NCI-H1092 treated with DMSO at 0.1 percent for 48 hours (cell line): ENCODE measurements around the gene CST3.
"Not testable (repeated sequence)": the region's sequence is repeated elsewhere in the genome, so short reads cannot be mapped to it uniquely, and the experiment has no call there.

ENCODE experiments used
- DNase-seq: peaks from one replicate; lab custom pipeline; 2025; lab: John Stamatoyannopoulos, UW

The CST3 gene

GRCh38 chr20:23662276-23662870, 24.6 kb upstream of the CST3 start:
- no peak for DNase-seq

GRCh38 chr20:23661002-23661429, 23.3 kb upstream of the CST3 start:
- DNase-seq, result no peak

GRCh38 chr20:23659989-23660837, 22.5 kb upstream of the CST3 start:
- no peak for DNase-seq

GRCh38 chr20:23659610-23659988, 21.8 kb upstream of the CST3 start:
- not testable (repeated sequence) for DNase-seq

- no peak for DNase-seq
Measured at GRCh38 chr20:23658989-23659609, 21.3 kb upstream of the CST3 start.

- no peak for DNase-seq
Measured at GRCh38 chr20:23658336-23658735, 20.6 kb upstream of the CST3 start.

GRCh38 chr20:23657202-23657601, 19.4 kb upstream of the CST3 start:
- DNase-seq, result no peak

GRCh38 chr20:23656372-23656771, 18.6 kb upstream of the CST3 start:
- no peak for DNase-seq

GRCh38 chr20:23655491-23656211, 17.9 kb upstream of the CST3 start:
- DNase-seq, result no peak

- no peak for DNase-seq
Measured at GRCh38 chr20:23654717-23655116, 17.0 kb upstream of the CST3 start.

GRCh38 chr20:23654000-23654399, 16.2 kb upstream of the CST3 start:
- DNase-seq, result no peak

GRCh38 chr20:23653400-23653938, 15.7 kb upstream of the CST3 start:
- DNase-seq, result no peak

- no peak for DNase-seq
Measured at GRCh38 chr20:23652926-23653325, 15.2 kb upstream of the CST3 start.

GRCh38 chr20:23652371-23652770, 14.6 kb upstream of the CST3 start:
- DNase-seq, result no peak

- DNase-seq, result no peak
Measured at GRCh38 chr20:23651117-23651516, 13.4 kb upstream of the CST3 start.

GRCh38 chr20:23649830-23650417, 12.2 kb upstream of the CST3 start:
- no peak for DNase-seq

- no peak for DNase-seq
Measured at GRCh38 chr20:23649242-23649641, 11.5 kb upstream of the CST3 start.

GRCh38 chr20:23647346-23647745, 9.6 kb upstream of the CST3 start:
- DNase-seq, result no peak

GRCh38 chr20:23646106-23646873, 8.5 kb upstream of the CST3 start:
- DNase-seq, result no peak

- no peak for DNase-seq
Measured at GRCh38 chr20:23645575-23645974, 7.8 kb upstream of the CST3 start.

- DNase-seq, result no peak
Measured at GRCh38 chr20:23644164-23644563, 6.4 kb upstream of the CST3 start.
